Esophagus muscularis mucosa (tissue), 4 donors: ENCODE results near the gene PDE4D. TPM values are rescaled to one million over a fixed set of nuclear protein-coding genes. Genes with fewer than 3 reads are reported as not detected.

Experiments
- DNase-seq: peaks from one replicate; pipeline ENCODE4 v3.0.0-alpha.2; 2017; ENCODE audit errors: extremely low spot score
- H3K27ac ChIP-seq, 4 donors: fragments of 200-600 bp; sonication (generic); replicated peaks in 1 of 4; 1 replicate in 3 of 4; 2 replicates in 1 of 4; pipeline ENCODE4 v1.5.1; 2016 to 2019; ENCODE audit warnings: mild to moderate bottlenecking in 1 of 4
- H3K27me3 ChIP-seq, 4 donors: fragments of 200-600 bp; sonication (generic); one replicate each; pipeline versions ENCODE4 v1.5.1 to v1.6.0; 2016 to 2019
- H3K36me3 ChIP-seq, 4 donors: fragments of 200-600 bp; sonication (generic); one replicate each; pipeline ENCODE4 v1.5.1; 2016 to 2019
- H3K4me1 ChIP-seq, 4 donors: fragments of 200-600 bp; sonication (generic); one replicate each; pipeline ENCODE4 v1.5.1; 2016 to 2019
- H3K4me3 ChIP-seq, 4 donors: fragments of 200-600 bp; sonication (generic); 1 replicate in 2 of 4; 2 replicates in 2 of 4; pipeline ENCODE4 v1.5.1; 2016 to 2019; ENCODE audit warnings: mild to moderate bottlenecking in 4 of 4, moderate library complexity in 1 of 4
- H3K9me3 ChIP-seq, 4 donors: fragments of 200-600 bp; sonication (generic); 1 replicate in 3 of 4; 2 replicates in 1 of 4; pipeline ENCODE4 v1.5.1; 2016 to 2019
- EP300 ChIP-seq: sonication (generic); formaldehyde crosslinking; IDR thresholded peaks from one replicate; pipeline ENCODE4 v1.6.1; 2017; ENCODE audit warnings: antibody characterized with exemption
- POLR2A ChIP-seq: fragments of 450-650 bp; IDR thresholded peaks from one replicate; pipeline ENCODE4 v1.6.1; 2017; ENCODE audit warnings: antibody characterized with exemption, moderate library complexity, mild to moderate bottlenecking, low read depth
- POLR2AphosphoS5 ChIP-seq, 2 donors: sonication (generic); formaldehyde crosslinking; IDR thresholded peaks; one replicate each; pipeline ENCODE4 v1.6.1; 2017; ENCODE audit warnings: antibody characterized with exemption in 2 of 2
- WGBS: methylation state at CpG from one replicate; pipeline ENCODE4 v1.1.5; 2018; 5-methylcytosine and 5-hydroxymethylcytosine counted together
- intact Hi-C: fragments of 100-400 bp; cut with DNase I; formaldehyde crosslinking; loops from one replicate; pipeline ENCODE4 v1.15.1; 2023
- total RNA-seq, 4 donors: library from RNA; depleted of rRNA; stranded (reverse); fragments of >200 nt; gene quantifications; one replicate each; pipeline versions ENCODE4 v1.1.0 to v1.2.1, GENCODE V29; 2016
- TF ChIP-seq, protein P1 (sequence below), 3 experiments: fragments of 200-600 bp in 2 of 3; fragments of 450-650 bp in 1 of 3; sonication (generic) in 2 of 3; IDR thresholded peaks; one replicate each; pipeline ENCODE4 v1.5.1; 2017 to 2019; ENCODE audit warnings: antibody characterized with exemption in 3 of 3, mild to moderate bottlenecking in 2 of 3, moderate library complexity in 1 of 3

PDE4D gene
- total RNA-seq, 4 donors from 2014 or later: 39.2 to 87.0 (median 50.2) TPM

DNA sequence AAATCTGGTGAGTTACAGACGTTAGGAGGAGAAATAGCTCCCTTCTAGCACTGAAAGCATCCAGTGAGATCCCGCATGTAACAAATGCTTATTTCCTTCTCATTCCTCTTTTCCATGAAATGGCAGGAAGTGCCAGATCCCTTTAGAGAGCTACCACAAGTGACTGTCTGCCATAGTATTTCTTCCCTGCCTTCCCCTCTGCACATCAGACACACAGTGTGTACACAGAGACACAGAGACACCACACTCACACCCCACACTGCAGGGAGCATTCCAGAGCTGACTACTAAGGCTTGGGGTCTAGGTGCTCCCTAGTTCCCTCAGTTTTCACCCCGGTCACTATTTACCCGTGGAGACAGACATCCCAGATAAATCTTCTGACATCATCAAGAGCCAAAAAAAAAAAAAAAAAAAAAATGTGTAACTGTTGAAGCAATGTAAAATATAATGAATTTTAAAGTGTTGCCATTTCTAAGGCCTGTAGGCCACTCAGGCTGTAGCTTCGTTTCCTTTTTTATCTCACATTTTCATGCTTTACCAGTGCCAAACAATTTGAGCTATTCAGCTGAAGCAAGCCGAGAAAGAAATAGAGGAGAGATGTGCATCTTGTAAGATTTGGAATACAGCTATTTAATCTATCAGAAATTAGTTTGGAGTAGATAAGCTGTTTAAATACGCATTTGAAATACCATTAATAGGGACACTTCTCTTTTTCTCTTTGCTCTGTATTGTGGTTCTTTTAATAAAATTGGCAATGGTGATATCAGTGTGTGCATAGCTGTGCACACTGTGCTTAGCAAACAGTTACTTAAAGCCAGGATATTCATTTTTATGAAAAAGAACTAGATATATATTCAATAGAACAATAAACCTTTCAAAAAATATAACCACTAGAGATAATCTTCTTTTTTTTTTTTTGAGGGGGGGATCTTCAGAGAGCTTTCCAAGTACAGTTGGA, 405.5 kb downstream of the PDE4D start:
- 46% methylated on average over 7 of the region's 7 CpGs for WGBS
- no peak for TF ChIP-seq POLR2A
- TF ChIP-seq EP300: no peak
- H3K9me3 ChIP-seq: no peaks in the 10 kb centered on the region
- H3K36me3 ChIP-seq: no peaks in the 10 kb centered on the region
- no peaks in the 10 kb centered on the region for H3K27me3 ChIP-seq
- intact Hi-C loops: no loop called here
- peak overlapping the region in 3 of 4 donors; percentile 16 to 48 (median 21) for H3K27ac ChIP-seq
- H3K4me1 ChIP-seq: peaks cover 0 to 42% (median 31%) of the 10 kb centered on the region in 4 donors
- H3K4me3 ChIP-seq: no peak overlapping the region
- DNase-seq: no peak

DNA sequence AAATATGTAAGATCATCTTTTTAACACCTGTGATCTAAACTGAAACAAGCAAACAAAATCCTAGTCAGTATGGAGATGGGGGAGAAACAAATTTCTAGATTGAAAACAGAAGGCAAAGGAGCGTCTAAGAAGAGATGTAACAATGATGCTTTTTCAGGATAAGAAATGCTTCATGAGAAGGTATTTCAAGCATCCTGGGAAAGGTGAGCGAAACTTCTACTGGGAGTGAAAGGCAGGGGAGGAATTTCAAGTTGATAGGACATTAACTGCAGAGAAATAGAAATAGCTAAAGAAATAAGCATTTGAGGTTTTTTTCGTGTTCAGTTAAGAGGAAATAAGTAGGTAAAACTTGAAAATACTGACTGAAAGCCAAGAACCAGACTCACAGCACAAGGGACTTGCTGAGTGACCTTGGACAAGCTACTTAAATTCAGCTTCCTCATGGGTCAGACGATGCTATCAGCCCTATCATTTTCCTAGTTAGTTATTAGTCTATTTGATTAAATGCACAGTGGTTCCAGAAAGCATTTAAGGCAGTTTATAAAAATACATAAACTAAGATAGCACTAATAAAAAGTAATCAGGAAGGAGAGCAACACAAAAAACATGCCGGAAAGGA, 406.3 kb downstream of the PDE4D start:
- intact Hi-C loops: no loop called here
- 83% methylated on average over 5 of the region's 5 CpGs for WGBS
- Histone ChIP-seq H3K27me3 (no peaks in the 10 kb centered on the region), H3K36me3 (no peaks in the 10 kb centered on the region), H3K4me1 (peaks cover 0 to 42% (median 31%) of the 10 kb centered on the region in 4 donors), H3K9me3 (no peaks in the 10 kb centered on the region), H3K4me3 (no peak overlapping the region), H3K27ac (peak overlapping the region in 2 of 4 donors; percentile 16 to 21)
- TF ChIP-seq EP300 (no peak), POLR2A (no peak), POLR2AphosphoS5 (IDR thresholded peaks at IDR 0.05) (no peak)
- TF ChIP-seq, protein P1, sequence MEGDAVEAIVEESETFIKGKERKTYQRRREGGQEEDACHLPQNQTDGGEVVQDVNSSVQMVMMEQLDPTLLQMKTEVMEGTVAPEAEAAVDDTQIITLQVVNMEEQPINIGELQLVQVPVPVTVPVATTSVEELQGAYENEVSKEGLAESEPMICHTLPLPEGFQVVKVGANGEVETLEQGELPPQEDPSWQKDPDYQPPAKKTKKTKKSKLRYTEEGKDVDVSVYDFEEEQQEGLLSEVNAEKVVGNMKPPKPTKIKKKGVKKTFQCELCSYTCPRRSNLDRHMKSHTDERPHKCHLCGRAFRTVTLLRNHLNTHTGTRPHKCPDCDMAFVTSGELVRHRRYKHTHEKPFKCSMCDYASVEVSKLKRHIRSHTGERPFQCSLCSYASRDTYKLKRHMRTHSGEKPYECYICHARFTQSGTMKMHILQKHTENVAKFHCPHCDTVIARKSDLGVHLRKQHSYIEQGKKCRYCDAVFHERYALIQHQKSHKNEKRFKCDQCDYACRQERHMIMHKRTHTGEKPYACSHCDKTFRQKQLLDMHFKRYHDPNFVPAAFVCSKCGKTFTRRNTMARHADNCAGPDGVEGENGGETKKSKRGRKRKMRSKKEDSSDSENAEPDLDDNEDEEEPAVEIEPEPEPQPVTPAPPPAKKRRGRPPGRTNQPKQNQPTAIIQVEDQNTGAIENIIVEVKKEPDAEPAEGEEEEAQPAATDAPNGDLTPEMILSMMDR (IDR thresholded peaks at IDR 0.05): no peak
- DNase-seq: no peak

DNA sequence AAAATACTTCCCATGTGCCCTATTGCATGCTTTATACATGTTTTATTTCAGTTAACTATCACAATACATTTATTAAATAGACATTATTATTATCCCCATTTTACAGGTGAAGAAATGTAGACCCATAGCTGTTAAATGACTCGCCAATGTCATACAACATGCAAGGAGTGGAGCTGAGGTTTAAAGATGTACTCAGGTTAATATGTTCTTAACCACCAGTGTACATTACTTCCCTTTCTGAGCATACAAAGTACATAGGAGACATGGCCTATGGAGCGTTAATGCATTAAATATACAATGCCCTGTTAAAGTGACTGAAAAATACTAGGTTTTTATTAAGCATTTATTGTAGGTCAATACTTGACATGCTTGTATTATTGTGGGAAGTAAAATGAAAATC, 407.0 kb downstream of the PDE4D start:
- Histone ChIP-seq H3K4me1 (peaks cover 0 to 42% (median 31%) of the 10 kb centered on the region in 4 donors), H3K4me3 (no peak overlapping the region), H3K27me3 (no peaks in the 10 kb centered on the region), H3K9me3 (no peaks in the 10 kb centered on the region), H3K27ac (no peak overlapping the region), H3K36me3 (no peaks in the 10 kb centered on the region)
- WGBS: 99% methylated on average over 2 of the region's 2 CpGs
- TF ChIP-seq, protein P1 (IDR thresholded peaks at IDR 0.05): no peak
- no peak for TF ChIP-seq POLR2A
- TF ChIP-seq EP300: no peak
- no peak for TF ChIP-seq POLR2AphosphoS5 (IDR thresholded peaks at IDR 0.05)
- DNase-seq: no peak
- intact Hi-C loops: no loop called here

DNA sequence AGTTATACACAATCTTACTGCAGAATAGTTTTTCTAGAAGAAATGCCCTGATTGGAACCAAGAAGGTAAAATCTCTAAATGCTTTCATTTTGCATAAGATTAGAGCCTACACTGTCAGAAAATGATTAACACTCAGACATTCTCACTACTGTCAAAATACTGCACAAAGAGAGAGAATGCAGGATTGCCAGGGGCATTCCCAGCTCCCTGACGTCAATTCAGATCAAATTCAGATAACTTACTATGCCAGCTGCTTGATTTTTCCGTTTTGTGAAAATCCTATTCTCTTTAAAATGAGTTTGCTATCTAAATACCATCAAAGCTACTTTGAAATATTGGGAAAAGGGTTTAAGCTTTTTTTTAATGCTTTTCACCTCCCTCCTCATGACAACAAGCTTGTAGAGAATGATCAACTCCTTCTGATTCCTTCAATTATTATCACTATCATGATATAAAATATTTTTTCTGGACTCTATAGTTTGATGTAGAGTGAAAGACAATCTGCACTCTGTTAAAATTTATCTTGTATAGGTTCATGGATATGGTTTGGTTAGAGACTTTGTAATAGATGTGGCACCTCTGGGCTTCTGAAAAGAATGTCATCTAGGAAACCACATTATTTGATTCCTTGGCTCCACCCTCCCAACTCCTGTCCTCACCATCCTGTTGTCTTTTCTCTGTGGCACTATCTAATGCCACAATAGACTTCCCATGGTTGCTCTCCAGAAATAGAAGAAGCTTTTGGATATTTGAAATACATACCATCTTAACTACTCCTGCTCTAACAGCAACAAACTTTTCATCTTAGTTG, 407.7 kb downstream of the PDE4D start:
- no peaks in the 10 kb centered on the region for H3K36me3 ChIP-seq
- no peak overlapping the region for H3K27ac ChIP-seq
- H3K4me3 ChIP-seq: no peak overlapping the region
- peaks cover 0 to 42% (median 31%) of the 10 kb centered on the region in 4 donors for H3K4me1 ChIP-seq
- WGBS: 82% methylated on average over 2 of the region's 2 CpGs
- TF ChIP-seq EP300 (no peak), POLR2A (no peak)
- no peaks in the 10 kb centered on the region for H3K9me3 ChIP-seq
- no peaks in the 10 kb centered on the region for H3K27me3 ChIP-seq
- DNase-seq: no peak
- intact Hi-C loops: no loop called here

DNA sequence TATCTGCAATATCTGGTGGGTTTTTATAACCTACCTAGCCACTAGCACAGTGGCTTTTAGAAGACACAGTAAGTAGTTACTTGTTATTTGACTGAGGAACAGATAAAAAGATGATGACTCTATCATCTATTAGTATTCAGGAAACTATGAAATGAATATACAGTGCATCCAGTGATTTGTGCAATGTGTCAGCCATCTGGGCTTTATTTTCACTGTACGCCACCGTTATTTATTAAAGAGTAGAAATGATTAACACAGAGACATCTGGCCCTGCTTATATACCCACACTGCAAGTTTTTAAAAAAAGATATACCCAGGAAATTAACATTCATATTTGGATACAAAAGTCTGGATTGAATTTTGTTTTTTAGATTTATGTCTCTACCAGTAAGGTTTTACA, 408.4 kb downstream of the PDE4D start:
- 72% methylated on average over 2 of the region's 2 CpGs for WGBS
- Histone ChIP-seq H3K4me3 (no peak overlapping the region), H3K9me3 (no peaks in the 10 kb centered on the region), H3K36me3 (no peaks in the 10 kb centered on the region), H3K27me3 (no peaks in the 10 kb centered on the region), H3K27ac (no peak overlapping the region), H3K4me1 (peaks cover 0 to 42% (median 31%) of the 10 kb centered on the region in 4 donors)
- intact Hi-C loops: no loop called here
- TF ChIP-seq, protein P1 (IDR thresholded peaks at IDR 0.05): no peak
- TF ChIP-seq POLR2A: no peak
- TF ChIP-seq EP300: no peak
- TF ChIP-seq POLR2AphosphoS5 (IDR thresholded peaks at IDR 0.05): no peak
- DNase-seq: no peak
